Measurements from ENCODE around the gene BMP8B.
"Not testable (repeated sequence)": the region's sequence is repeated elsewhere in the genome, so short reads cannot be mapped to it uniquely, and the experiment has no call there.

DNA sequence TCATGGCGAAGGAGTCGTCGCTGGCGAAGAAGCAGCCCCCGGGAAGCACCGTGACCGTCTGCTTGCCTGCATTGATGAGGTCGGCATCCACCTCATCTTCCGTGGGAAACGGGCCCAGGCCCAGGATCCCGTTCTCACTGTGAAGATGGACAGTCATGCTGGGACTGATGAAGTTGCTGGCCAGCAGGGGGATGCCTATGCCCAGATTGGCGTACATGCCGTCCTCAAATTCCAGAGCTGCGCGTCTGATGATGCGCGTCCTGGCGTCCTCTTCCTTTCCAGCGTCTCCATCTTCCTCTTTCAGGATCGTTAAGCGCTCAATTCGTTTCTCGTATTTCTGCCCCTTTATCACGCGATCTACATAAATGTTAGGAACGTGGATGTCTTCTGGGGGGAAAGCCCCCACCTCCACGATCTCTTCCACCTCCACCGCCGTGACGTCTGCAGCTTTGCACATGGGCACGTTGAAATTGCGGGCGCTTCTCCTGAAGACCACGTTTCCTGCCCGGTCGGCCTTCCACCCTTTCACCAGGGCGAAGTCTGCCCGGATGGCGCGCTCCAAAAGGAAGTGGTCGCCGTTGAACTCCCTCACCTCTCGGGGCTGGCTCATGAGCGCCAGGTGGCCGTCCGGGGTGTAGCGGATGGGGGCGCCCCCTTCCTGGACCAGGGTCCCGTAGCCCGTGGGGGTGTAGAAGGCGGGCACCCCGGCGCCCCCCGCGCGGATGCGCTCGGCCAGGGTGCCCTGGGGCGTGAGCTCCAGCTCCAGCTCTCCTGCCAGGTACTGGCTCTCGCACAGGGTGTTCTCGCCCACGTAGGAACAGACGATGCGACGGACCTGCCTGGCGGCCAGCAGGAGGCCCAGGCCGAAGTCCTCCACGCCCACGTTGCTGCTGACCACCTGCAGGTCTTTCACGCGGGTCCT, 18.3 kb downstream of the BMP8B start:
- TF ChIP-seq, protein P1, sequence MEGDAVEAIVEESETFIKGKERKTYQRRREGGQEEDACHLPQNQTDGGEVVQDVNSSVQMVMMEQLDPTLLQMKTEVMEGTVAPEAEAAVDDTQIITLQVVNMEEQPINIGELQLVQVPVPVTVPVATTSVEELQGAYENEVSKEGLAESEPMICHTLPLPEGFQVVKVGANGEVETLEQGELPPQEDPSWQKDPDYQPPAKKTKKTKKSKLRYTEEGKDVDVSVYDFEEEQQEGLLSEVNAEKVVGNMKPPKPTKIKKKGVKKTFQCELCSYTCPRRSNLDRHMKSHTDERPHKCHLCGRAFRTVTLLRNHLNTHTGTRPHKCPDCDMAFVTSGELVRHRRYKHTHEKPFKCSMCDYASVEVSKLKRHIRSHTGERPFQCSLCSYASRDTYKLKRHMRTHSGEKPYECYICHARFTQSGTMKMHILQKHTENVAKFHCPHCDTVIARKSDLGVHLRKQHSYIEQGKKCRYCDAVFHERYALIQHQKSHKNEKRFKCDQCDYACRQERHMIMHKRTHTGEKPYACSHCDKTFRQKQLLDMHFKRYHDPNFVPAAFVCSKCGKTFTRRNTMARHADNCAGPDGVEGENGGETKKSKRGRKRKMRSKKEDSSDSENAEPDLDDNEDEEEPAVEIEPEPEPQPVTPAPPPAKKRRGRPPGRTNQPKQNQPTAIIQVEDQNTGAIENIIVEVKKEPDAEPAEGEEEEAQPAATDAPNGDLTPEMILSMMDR (IDR thresholded peaks at IDR 0.05; ENCODE audit: low read depth, low read length): not testable (repeated sequence)
- not testable (repeated sequence) for TF ChIP-seq MYC (IDR thresholded peaks at IDR 0.05; ENCODE audit: low read depth, low read length)
